ENCODE data around the gene SLC2A4. TPM values are rescaled to one million over a fixed set of nuclear protein-coding genes. Genes with fewer than 3 reads are reported as not detected.

The SLC2A4 gene
- polyA plus RNA-seq, 2 of the 4 experiments (the other 2 are of a cell fraction) = 0.16 to 0.17 TPM

- DNase-seq (ENCODE audit: low read depth in 1 of 2, low spot score in 1 of 2) = no peak
- WGBS (ENCODE audit: missing lambda C conversion rate) = 72% methylated on average over 7 of the region's 7 CpGs
- 0 out of 6 replicates have a peak overlapping the region, but pooled peaks of 1 of the 2 experiments have one; percentile 6 for H3K27ac ChIP-seq
- POLR2A ChIA-PET = interaction anchor here (1.0 to 4.0 kb wide), 5 partner anchors 9 to 91 kb away, joined by 3 to 22 read pairs (median 4); partner anchors contain the start of genes NEURL4 and TMEM256
- H3K9me3 ChIP-seq = no peaks in the 10 kb centered on the region
- FAIRE-seq = no peak
- CTCF ChIA-PET = interaction anchor here (0.8 to 6.1 kb wide), 10 partner anchors 9 to 92 kb away, joined by 3 to 58 read pairs (median 5); partner anchors contain the start of gene SLC2A4
- no peak overlapping the region for H3K4me3 ChIP-seq
- TF ChIP-seq JUN (IDR thresholded peaks at IDR 0.05) (peak in 1 of 2 experiments; percentile 46; a peak in 2 of 5 replicates), FOSB (CRISPR knock-in tag; IDR thresholded peaks at IDR 0.05) (no peak), BCL3 (IDR thresholded peaks at IDR 0.05) (peak; percentile 32; the same call in 1 of the 3 replicates), EHF (CRISPR knock-in tag; IDR thresholded peaks at IDR 0.05) (0 out of 2 replicates have a peak, but pooled peaks have one; percentile 15), KDM1A (IDR thresholded peaks at IDR 0.05; ENCODE audit: low read depth) (no peak), POLR2A (IDR thresholded peaks at IDR 0.05; ENCODE audit: low read length) (peak; percentile 16; the same call in 1 of the 2 replicates), NFE2L2 (conservative IDR thresholded peaks at IDR 0.05; ENCODE audit: low read length) (no peak), HOXB13 (CRISPR knock-in tag; IDR thresholded peaks at IDR 0.05; ENCODE audit: low read depth) (no peak), TFCP2L1 (CRISPR knock-in tag; IDR thresholded peaks at IDR 0.05) (no peak), HEYL (CRISPR knock-in tag; IDR thresholded peaks at IDR 0.05) (no peak)
- ATAC-seq = no peak
- peak overlapping the region; percentile 90 for H3K4me2 ChIP-seq
- peaks cover 57% of the 10 kb centered on the region for H3K4me1 ChIP-seq
These were observed 31.0 kb downstream of the SLC2A4 start for GRCh38 chr17:7312432-7313087.

- DNase-seq (ENCODE audit: low read depth in 1 of 2, low spot score in 1 of 2) = peak; percentile 54 to 67
- Histone ChIP-seq H3K4me1 (peaks cover 57% of the 10 kb centered on the region), H3K4me2 (peak overlapping the region; percentile 90), H3K9me3 (no peaks in the 10 kb centered on the region), H3K27ac (0 out of 6 replicates have a peak overlapping the region, but pooled peaks of 1 of the 2 experiments have one; percentile 6), H3K4me3 (no peak overlapping the region)
- no peak for FAIRE-seq
- ChIA-PET POLR2A (interaction anchor here (0.7 to 4.0 kb wide), 7 partner anchors 8 to 93 kb away, joined by 3 to 22 read pairs (median 4); partner anchors contain the start of genes NEURL4 and TMEM256), CTCF (interaction anchor here (0.8 to 6.1 kb wide), 12 partner anchors 9 to 247 kb away, joined by 3 to 58 read pairs (median 5); partner anchors contain the start of gene SLC2A4)
- 83% methylated on average over 7 of the region's 7 CpGs for WGBS (ENCODE audit: missing lambda C conversion rate)
- ATAC-seq = peak; percentile 33 to 62
- TF ChIP-seq CHD2 (IDR thresholded peaks at IDR 0.05; ENCODE audit: low read length, partially characterized antibody) (no peak), TFCP2L1 (CRISPR knock-in tag; IDR thresholded peaks at IDR 0.05) (peak; percentile 69; the same call in 1 of the 2 replicates), POLR2A (IDR thresholded peaks at IDR 0.05; ENCODE audit: low read length) (no peak), POLR2AphosphoS2 (conservative IDR thresholded peaks at IDR 0.05; ENCODE audit: low read length) (peak; percentile 89), RFX5 (IDR thresholded peaks at IDR 0.05) (no peak), PBX3 (IDR thresholded peaks at IDR 0.05) (peak; percentile 70), EP300 (IDR thresholded peaks at IDR 0.05) (no peak), CBX8 (IDR thresholded peaks at IDR 0.05) (no peak), USF2 (IDR thresholded peaks at IDR 0.05) (no peak), KDM1A (IDR thresholded peaks at IDR 0.05; ENCODE audit: low read depth) (no peak), HDAC2 (IDR thresholded peaks at IDR 0.05) (no peak), HOXA7 (CRISPR knock-in tag; IDR thresholded peaks at IDR 0.05) (peak; percentile 90; the same call in 1 of the 2 replicates), BHLHE40 (IDR thresholded peaks at IDR 0.05; ENCODE audit: low read depth, low read length) (no peak), CEBPB (IDR thresholded peaks at IDR 0.05) (no peak), ZC3H11A (IDR thresholded peaks at IDR 0.05) (no peak), MAZ (IDR thresholded peaks at IDR 0.05; ENCODE audit: borderline replicate concordance, low read depth, low read length) (no peak), EHF (CRISPR knock-in tag; IDR thresholded peaks at IDR 0.05) (0 out of 2 replicates have a peak, but pooled peaks have one; percentile 5), FOSB (CRISPR knock-in tag; IDR thresholded peaks at IDR 0.05) (peak; percentile 76; the same call in 1 of the 2 replicates), HES2 (IDR thresholded peaks at IDR 0.05) (no peak), ZFP36 (IDR thresholded peaks at IDR 0.05; ENCODE audit: borderline replicate concordance, partially characterized antibody) (no peak), BCL3 (IDR thresholded peaks at IDR 0.05) (no peak; the same call in 2 of the 3 replicates), MYC (IDR thresholded peaks at IDR 0.05; ENCODE audit: borderline replicate concordance, low read length) (no peak), MAFK (IDR thresholded peaks at IDR 0.05; ENCODE audit: partially characterized antibody) (no peak), EHMT2 (IDR thresholded peaks at IDR 0.05; ENCODE audit: low read depth) (no peak), ESRRA (IDR thresholded peaks at IDR 0.05; ENCODE audit: borderline replicate concordance, low read length) (peak; percentile 71; the same call in 1 of the 2 replicates), RARB (CRISPR knock-in tag; IDR thresholded peaks at IDR 0.05) (peak; percentile 77; the same call in 1 of the 2 replicates), JUN (IDR thresholded peaks at IDR 0.05) (peak in 1 of 2 experiments; percentile 31; a peak in 3 of 5 replicates), TP53 (CRISPR knock-in tag; IDR thresholded peaks at IDR 0.05) (peak; percentile 89)
These were observed 31.8 kb downstream of the SLC2A4 start for GRCh38 chr17:7313088-7313889.
